Measurements from ENCODE around the gene FNDC3B. TPM values are rescaled to one million over a fixed set of nuclear protein-coding genes. Genes with fewer than 3 reads are reported as not detected.
"Not testable (repeated sequence)": the region's sequence is repeated elsewhere in the genome, so short reads cannot be mapped to it uniquely, and the experiment has no call there.

FNDC3B gene
- total and polyA plus RNA-seq, 5 donors from 2014 or later, result 6.8 to 31.8 (median 11.7) TPM

DNA sequence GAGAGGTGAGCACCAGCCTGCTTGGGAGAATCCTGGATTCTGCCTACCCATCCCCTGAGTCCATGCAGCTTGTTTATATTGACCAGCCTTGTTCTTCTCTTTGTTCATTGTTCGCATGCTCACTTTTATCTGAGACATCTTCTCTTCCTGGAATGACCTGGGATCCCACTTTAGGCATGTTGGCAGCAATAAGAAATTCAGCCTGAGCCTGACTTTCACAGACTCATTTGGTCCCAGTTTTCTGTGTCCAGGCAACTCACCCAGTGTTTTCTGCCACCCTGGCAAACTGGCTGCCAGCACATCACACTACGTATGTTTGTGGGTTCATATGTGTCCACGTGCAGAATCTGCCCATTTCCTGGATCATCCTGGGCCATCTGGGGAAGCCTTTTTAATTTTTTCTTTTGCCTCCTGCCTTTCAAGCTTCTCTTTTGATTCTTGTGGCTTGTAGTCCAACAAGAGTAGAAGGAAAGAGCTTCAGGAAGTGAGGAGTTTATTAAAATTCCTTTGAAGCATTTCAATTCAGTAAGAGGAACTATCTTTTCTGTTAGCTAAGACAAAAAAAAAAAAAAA lies 199.9 kb downstream of the FNDC3B start:
- ATAC-seq (ENCODE audit: low read depth in 2 of 2) (no peak), DNase-seq (no peak)
- Mint-ChIP-seq H3K36me3 (peaks cover 31% of the 10 kb centered on the region), H3K27ac (no peak overlapping the region), H3K27me3 (no peaks in the 10 kb centered on the region), H3K4me1 (peaks cover 0 to 23% (median 15%) of the 10 kb centered on the region in 4 donors), H3K4me3 (no peak overlapping the region), H3K9me3 (peaks cover 2 to 17% (median 5%) of the 10 kb centered on the region in 7 donors)
- Histone ChIP-seq H3K4me1 (ENCODE audit: control insufficient read depth, insufficient read depth, low read length, poor library complexity, severe bottlenecking) (no peaks in the 10 kb centered on the region), H3K36me3 (ENCODE audit: control insufficient read depth, insufficient read depth, low read length) (no peaks in the 10 kb centered on the region), H3K27ac (ENCODE audit: insufficient read depth, low read length, poor library complexity, severe bottlenecking) (no peak overlapping the region), H3K4me3 (ENCODE audit: low read depth, low read length) (no peak overlapping the region), H3K9me3 (ENCODE audit: control insufficient read depth in 2 of 2, low read length in 2 of 2) (peaks cover 0 to 9% of the 10 kb centered on the region in 2 experiments), H3K27me3 (ENCODE audit: control insufficient read depth, insufficient read depth, low read length) (no peaks in the 10 kb centered on the region)

DNA sequence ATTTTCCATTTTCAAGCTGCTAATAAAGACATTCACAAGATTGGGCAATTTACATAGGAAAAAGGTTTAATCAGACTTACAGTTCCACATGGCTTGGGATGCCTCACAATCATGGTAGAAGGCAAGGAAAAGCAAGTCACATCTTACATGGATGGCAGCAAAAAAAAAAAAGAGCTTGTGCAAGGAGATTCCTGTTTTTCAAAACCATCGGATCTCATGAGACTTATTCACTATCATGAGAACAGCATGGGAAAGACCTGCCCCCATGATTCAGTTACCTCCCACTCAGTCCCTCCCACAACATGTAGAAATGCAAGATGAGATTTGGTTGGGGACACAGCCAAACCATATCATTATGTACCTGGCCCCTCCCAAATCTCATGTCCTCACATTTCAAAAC lies 202.0 kb downstream of the FNDC3B start:
- Histone ChIP-seq H3K9me3 (ENCODE audit: control insufficient read depth in 2 of 2, low read length in 2 of 2) (peaks cover 0 to 9% of the 10 kb centered on the region in 2 experiments), H3K36me3 (ENCODE audit: control insufficient read depth, insufficient read depth, low read length) (no peaks in the 10 kb centered on the region), H3K4me1 (ENCODE audit: control insufficient read depth, insufficient read depth, low read length, poor library complexity, severe bottlenecking) (no peaks in the 10 kb centered on the region), H3K27me3 (ENCODE audit: control insufficient read depth, insufficient read depth, low read length) (no peaks in the 10 kb centered on the region), H3K4me3 (ENCODE audit: low read depth, low read length) (no peak overlapping the region), H3K27ac (ENCODE audit: insufficient read depth, low read length, poor library complexity, severe bottlenecking) (no peak overlapping the region)
- Mint-ChIP-seq H3K27ac (no peak overlapping the region), H3K27me3 (no peaks in the 10 kb centered on the region), H3K9me3 (peaks cover 2 to 17% (median 5%) of the 10 kb centered on the region in 7 donors), H3K4me3 (peak overlapping the region in 1 of 4 donors; percentile 69), H3K4me1 (peaks cover 0 to 32% (median 15%) of the 10 kb centered on the region in 4 donors), H3K36me3 (peaks cover 31% of the 10 kb centered on the region)
- no peak for DNase-seq
- ATAC-seq (ENCODE audit: low read depth in 2 of 2), result no peak

DNA sequence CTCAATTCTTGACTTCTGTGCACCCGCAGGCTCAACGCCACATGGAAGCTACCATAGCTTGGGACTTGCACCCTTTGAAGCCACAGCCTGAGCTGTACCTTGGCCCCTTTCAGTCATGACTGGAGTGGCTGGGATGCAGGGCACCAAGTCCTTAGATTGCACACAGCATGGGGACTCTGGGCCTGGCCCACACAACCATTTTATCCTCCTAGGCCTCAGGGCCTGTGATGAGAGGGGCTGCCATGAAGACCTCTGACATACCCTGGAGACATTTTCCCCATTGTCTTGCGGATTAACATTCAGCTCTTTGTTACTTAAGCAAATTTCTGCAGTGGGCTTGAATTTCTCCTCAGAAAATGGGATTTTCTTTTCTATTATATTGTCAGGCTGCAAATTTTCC lies 203.1 kb downstream of the FNDC3B start:
- H3K4me1 ChIP-seq (ENCODE audit: control insufficient read depth, insufficient read depth, low read length, poor library complexity, severe bottlenecking); DNase-seq; H3K27ac ChIP-seq (ENCODE audit: insufficient read depth, low read length, poor library complexity, severe bottlenecking); ATAC-seq (ENCODE audit: low read depth in 2 of 2); H3K27ac Mint-ChIP-seq; H3K27me3 ChIP-seq (ENCODE audit: control insufficient read depth, insufficient read depth, low read length); H3K4me3 Mint-ChIP-seq; H3K9me3 ChIP-seq (ENCODE audit: control insufficient read depth in 2 of 2, low read length in 2 of 2); H3K4me3 ChIP-seq (ENCODE audit: low read depth, low read length); H3K27me3 Mint-ChIP-seq; H3K36me3 ChIP-seq (ENCODE audit: control insufficient read depth, insufficient read depth, low read length): not testable (repeated sequence)
- H3K36me3 Mint-ChIP-seq, result peaks cover 33% of the 10 kb centered on the region
- peaks cover 2 to 17% (median 5%) of the 10 kb centered on the region in 7 donors for H3K9me3 Mint-ChIP-seq
- peaks cover 0 to 34% (median 14%) of the 10 kb centered on the region in 4 donors for H3K4me1 Mint-ChIP-seq

DNA sequence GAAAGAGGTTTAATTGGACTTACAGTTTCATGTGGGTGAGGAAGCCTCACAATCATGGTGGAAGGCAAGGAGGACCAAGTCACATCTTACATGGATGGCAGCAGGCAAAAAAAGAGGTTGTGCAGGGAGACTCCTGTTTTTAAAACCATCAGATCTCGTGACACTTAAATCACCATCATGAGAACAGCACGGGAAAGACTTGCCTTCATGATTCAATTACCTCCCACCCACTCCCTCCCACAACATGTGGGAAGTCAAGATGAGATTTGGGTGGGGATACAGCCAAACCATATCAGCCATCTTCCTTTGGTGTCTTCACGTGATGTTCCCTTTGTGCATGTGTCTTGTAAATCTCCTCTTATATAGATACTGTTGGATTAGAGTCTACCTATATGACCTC lies 204.0 kb downstream of the FNDC3B start:
- peaks cover 0 to 27% (median 13%) of the 10 kb centered on the region in 4 donors for H3K4me1 Mint-ChIP-seq
- H3K27me3 ChIP-seq (ENCODE audit: control insufficient read depth, insufficient read depth, low read length); H3K4me1 ChIP-seq (ENCODE audit: control insufficient read depth, insufficient read depth, low read length, poor library complexity, severe bottlenecking); H3K36me3 ChIP-seq (ENCODE audit: control insufficient read depth, insufficient read depth, low read length); ATAC-seq (ENCODE audit: low read depth in 2 of 2); H3K9me3 ChIP-seq (ENCODE audit: control insufficient read depth in 2 of 2, low read length in 2 of 2); DNase-seq; H3K27me3 Mint-ChIP-seq; H3K4me3 ChIP-seq (ENCODE audit: low read depth, low read length); H3K27ac ChIP-seq (ENCODE audit: insufficient read depth, low read length, poor library complexity, severe bottlenecking): not testable (repeated sequence)
- peak overlapping the region in 1 of 3 donors; percentile 14 for H3K27ac Mint-ChIP-seq
- H3K4me3 Mint-ChIP-seq, result peak overlapping the region in 1 of 4 donors; percentile 40
- peaks cover 40% of the 10 kb centered on the region for H3K36me3 Mint-ChIP-seq
- peaks cover 2 to 17% (median 5%) of the 10 kb centered on the region in 7 donors for H3K9me3 Mint-ChIP-seq

DNA sequence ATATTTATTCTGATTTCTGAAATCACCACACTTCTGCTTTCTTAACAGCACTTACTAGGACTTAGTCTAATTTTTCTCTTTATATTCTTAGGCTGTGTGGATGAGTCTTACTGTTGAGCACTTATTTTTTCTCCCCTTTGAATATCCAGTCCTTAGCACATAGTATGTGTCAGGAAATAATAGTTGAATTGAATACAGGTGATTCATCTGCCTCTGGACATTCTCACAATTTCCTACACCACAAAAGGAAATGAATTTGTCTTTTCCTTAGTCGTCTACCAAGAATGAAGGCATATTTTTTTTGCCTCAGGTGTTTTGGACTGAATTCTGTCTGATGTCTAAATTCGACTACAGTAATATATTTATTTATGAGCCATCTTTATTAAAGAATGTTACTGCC lies 204.6 kb downstream of the FNDC3B start:
- Mint-ChIP-seq H3K27me3 (no peaks in the 10 kb centered on the region), H3K9me3 (peaks cover 2 to 17% (median 5%) of the 10 kb centered on the region in 7 donors), H3K4me3 (no peak overlapping the region), H3K27ac (peak overlapping the region in 1 of 3 donors; percentile 14), H3K36me3 (peaks cover 40% of the 10 kb centered on the region), H3K4me1 (peaks cover 0 to 27% (median 13%) of the 10 kb centered on the region in 4 donors)
- no peaks in the 10 kb centered on the region for H3K27me3 ChIP-seq (ENCODE audit: control insufficient read depth, insufficient read depth, low read length)
- H3K4me3 ChIP-seq (ENCODE audit: low read depth, low read length), result no peak overlapping the region
- peaks cover 2% of the 10 kb centered on the region for H3K36me3 ChIP-seq (ENCODE audit: control insufficient read depth, insufficient read depth, low read length)
- peaks cover 0 to 9% of the 10 kb centered on the region in 2 experiments for H3K9me3 ChIP-seq (ENCODE audit: control insufficient read depth in 2 of 2, low read length in 2 of 2)
- H3K4me1 ChIP-seq (ENCODE audit: control insufficient read depth, insufficient read depth, low read length, poor library complexity, severe bottlenecking), result no peaks in the 10 kb centered on the region
- no peak for DNase-seq
- ATAC-seq (ENCODE audit: low read depth in 2 of 2), result no peak
- H3K27ac ChIP-seq (ENCODE audit: insufficient read depth, low read length, poor library complexity, severe bottlenecking), result no peak overlapping the region

DNA sequence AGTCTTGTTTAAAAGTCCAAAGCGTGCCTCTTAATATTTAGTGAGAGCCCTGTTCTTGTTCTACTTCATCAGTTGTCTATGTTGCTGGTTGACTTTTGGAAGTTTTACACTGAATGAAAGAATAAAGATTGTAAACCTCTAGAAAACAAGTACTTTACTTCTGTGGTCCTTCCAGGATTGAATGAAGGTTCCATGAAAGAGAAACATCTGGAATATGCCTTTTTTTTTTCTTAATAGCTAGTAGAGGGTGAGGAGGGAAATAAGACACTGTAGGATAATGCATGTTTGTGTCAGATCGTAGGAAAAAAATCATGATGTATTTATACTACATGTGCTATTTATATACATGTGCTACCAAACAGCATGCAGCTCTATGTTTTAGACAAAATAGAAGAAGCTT lies 205.9 kb downstream of the FNDC3B start:
- H3K27ac ChIP-seq (ENCODE audit: insufficient read depth, low read length, poor library complexity, severe bottlenecking), result no peak overlapping the region
- peaks cover 2% of the 10 kb centered on the region for H3K36me3 ChIP-seq (ENCODE audit: control insufficient read depth, insufficient read depth, low read length)
- H3K9me3 ChIP-seq (ENCODE audit: control insufficient read depth in 2 of 2, low read length in 2 of 2), result peaks cover 0 to 9% of the 10 kb centered on the region in 2 experiments
- no peak for DNase-seq
- no peak for ATAC-seq (ENCODE audit: low read depth in 2 of 2)
- no peaks in the 10 kb centered on the region for H3K27me3 ChIP-seq (ENCODE audit: control insufficient read depth, insufficient read depth, low read length)
- peaks cover 0 to 35% (median 13%) of the 10 kb centered on the region in 4 donors for H3K4me1 Mint-ChIP-seq
- H3K4me3 ChIP-seq (ENCODE audit: low read depth, low read length), result no peak overlapping the region
- no peaks in the 10 kb centered on the region for H3K27me3 Mint-ChIP-seq
- H3K27ac Mint-ChIP-seq, result no peak overlapping the region
- no peak overlapping the region for H3K4me3 Mint-ChIP-seq
- peaks cover 39% of the 10 kb centered on the region for H3K36me3 Mint-ChIP-seq
- peaks cover 2 to 17% (median 5%) of the 10 kb centered on the region in 7 donors for H3K9me3 Mint-ChIP-seq
- no peaks in the 10 kb centered on the region for H3K4me1 ChIP-seq (ENCODE audit: control insufficient read depth, insufficient read depth, low read length, poor library complexity, severe bottlenecking)

DNA sequence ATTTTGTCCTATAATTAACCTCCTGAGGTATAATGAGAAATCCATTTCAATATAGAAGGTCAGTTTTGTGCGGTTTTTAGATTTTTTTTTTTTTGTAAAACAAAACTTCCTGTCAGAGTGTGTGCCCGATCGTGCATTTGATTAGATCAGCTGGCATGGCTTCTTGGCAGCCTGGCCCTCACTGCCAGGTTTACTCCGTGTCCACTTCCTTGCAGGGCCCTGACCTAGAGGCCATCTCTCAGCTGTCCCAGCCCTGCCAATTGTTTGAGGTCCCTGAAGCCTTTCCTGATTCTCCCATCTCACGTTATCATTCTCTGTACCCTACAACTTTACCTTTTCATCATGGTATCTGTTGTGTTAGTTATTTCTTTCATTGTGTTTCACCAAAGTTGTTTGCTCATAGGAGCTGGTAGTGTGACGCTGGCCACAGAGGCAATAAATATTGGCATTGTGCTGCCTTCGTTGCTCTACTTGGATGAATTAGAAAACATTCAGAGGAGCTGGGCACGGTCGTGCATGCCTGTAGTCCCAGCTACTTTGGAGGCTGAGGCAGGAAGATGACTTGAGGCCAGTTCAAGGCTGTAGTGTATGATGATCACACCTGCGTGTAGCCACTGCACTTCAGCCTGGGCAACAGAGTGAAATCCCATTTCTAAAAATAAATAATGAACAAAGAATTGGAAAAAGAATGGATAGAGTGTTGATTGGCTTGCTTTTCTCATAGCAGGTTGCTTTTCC lies 206.9 kb downstream of the FNDC3B start:
- Mint-ChIP-seq H3K4me1 (peaks cover 0 to 32% (median 13%) of the 10 kb centered on the region in 4 donors), H3K9me3 (peaks cover 0 to 13% (median 3%) of the 10 kb centered on the region in 7 donors), H3K36me3 (peaks cover 35% of the 10 kb centered on the region), H3K4me3 (no peak overlapping the region), H3K27me3 (no peaks in the 10 kb centered on the region), H3K27ac (no peak overlapping the region)
- H3K4me1 ChIP-seq (ENCODE audit: control insufficient read depth, insufficient read depth, low read length, poor library complexity, severe bottlenecking), result no peaks in the 10 kb centered on the region
- H3K36me3 ChIP-seq (ENCODE audit: control insufficient read depth, insufficient read depth, low read length), result peaks cover 5% of the 10 kb centered on the region
- no peak overlapping the region for H3K27ac ChIP-seq (ENCODE audit: insufficient read depth, low read length, poor library complexity, severe bottlenecking)
- H3K4me3 ChIP-seq (ENCODE audit: low read depth, low read length), result no peak overlapping the region
- peaks cover 0 to 9% of the 10 kb centered on the region in 2 experiments for H3K9me3 ChIP-seq (ENCODE audit: control insufficient read depth in 2 of 2, low read length in 2 of 2)
- no peak for ATAC-seq (ENCODE audit: low read depth in 2 of 2)
- DNase-seq, result no peak
- H3K27me3 ChIP-seq (ENCODE audit: control insufficient read depth, insufficient read depth, low read length), result no peaks in the 10 kb centered on the region
